8988T (cell line): ENCODE results near the gene RIPOR2.

Experiments used
- DNase-seq: peaks from one replicate; pipeline ENCODE4 v3.0.0; 2011

RIPOR2 gene

GRCh38 chr6:24874776-24875533, 60.8 kb downstream of the RIPOR2 start:
- DNase-seq = no peak

GRCh38 chr6:24874128-24874527, 61.6 kb downstream of the RIPOR2 start:
- no peak for DNase-seq

GRCh38 chr6:24872779-24873178, 63.0 kb downstream of the RIPOR2 start:
- DNase-seq = no peak

GRCh38 chr6:24868765-24869164, 67.0 kb downstream of the RIPOR2 start:
- no peak for DNase-seq

- DNase-seq = no peak
These were observed 68.6 kb downstream of the RIPOR2 start for GRCh38 chr6:24867104-24867703.

- no peak for DNase-seq
These were observed 70.6 kb downstream of the RIPOR2 start for GRCh38 chr6:24865161-24865560.

GRCh38 chr6:24864343-24864742, 71.4 kb downstream of the RIPOR2 start:
- no peak for DNase-seq

GRCh38 chr6:24861934-24862333, 73.8 kb downstream of the RIPOR2 start:
- DNase-seq = no peak

- DNase-seq = no peak
These were observed 76.1 kb downstream of the RIPOR2 start for GRCh38 chr6:24859608-24860200.

- DNase-seq = no peak
These were observed 76.6 kb downstream of the RIPOR2 start for GRCh38 chr6:24859132-24859531.

- DNase-seq = no peak
These were observed 77.5 kb downstream of the RIPOR2 start for GRCh38 chr6:24858177-24858653.

- no peak for DNase-seq
These were observed 78.7 kb downstream of the RIPOR2 start for GRCh38 chr6:24856901-24857670.

GRCh38 chr6:24856246-24856599, 79.5 kb downstream of the RIPOR2 start:
- no peak for DNase-seq

GRCh38 chr6:24855395-24856245, 80.1 kb downstream of the RIPOR2 start:
- peak; percentile 52 for DNase-seq

- no peak for DNase-seq
These were observed 81.6 kb downstream of the RIPOR2 start for GRCh38 chr6:24854077-24854666.

GRCh38 chr6:24851086-24851485, 84.7 kb downstream of the RIPOR2 start:
- DNase-seq = no peak

GRCh38 chr6:24849713-24850112, 86.0 kb downstream of the RIPOR2 start:
- DNase-seq = no peak

- DNase-seq = no peak
These were observed 87.3 kb downstream of the RIPOR2 start for GRCh38 chr6:24848461-24848860.

GRCh38 chr6:24847402-24847801, 88.4 kb downstream of the RIPOR2 start:
- no peak for DNase-seq

- DNase-seq = no peak
These were observed 90.2 kb downstream of the RIPOR2 start for GRCh38 chr6:24845578-24845977.

GRCh38 chr6:24844903-24845302, 90.9 kb downstream of the RIPOR2 start:
- DNase-seq = no peak

GRCh38 chr6:24844061-24844460, 91.7 kb downstream of the RIPOR2 start:
- no peak for DNase-seq
